Measurements from ENCODE around the gene TBRG4.
"Not testable (repeated sequence)": the region's sequence is repeated elsewhere in the genome, so short reads cannot be mapped to it uniquely, and the experiment has no call there.

Gene TBRG4

DNA sequence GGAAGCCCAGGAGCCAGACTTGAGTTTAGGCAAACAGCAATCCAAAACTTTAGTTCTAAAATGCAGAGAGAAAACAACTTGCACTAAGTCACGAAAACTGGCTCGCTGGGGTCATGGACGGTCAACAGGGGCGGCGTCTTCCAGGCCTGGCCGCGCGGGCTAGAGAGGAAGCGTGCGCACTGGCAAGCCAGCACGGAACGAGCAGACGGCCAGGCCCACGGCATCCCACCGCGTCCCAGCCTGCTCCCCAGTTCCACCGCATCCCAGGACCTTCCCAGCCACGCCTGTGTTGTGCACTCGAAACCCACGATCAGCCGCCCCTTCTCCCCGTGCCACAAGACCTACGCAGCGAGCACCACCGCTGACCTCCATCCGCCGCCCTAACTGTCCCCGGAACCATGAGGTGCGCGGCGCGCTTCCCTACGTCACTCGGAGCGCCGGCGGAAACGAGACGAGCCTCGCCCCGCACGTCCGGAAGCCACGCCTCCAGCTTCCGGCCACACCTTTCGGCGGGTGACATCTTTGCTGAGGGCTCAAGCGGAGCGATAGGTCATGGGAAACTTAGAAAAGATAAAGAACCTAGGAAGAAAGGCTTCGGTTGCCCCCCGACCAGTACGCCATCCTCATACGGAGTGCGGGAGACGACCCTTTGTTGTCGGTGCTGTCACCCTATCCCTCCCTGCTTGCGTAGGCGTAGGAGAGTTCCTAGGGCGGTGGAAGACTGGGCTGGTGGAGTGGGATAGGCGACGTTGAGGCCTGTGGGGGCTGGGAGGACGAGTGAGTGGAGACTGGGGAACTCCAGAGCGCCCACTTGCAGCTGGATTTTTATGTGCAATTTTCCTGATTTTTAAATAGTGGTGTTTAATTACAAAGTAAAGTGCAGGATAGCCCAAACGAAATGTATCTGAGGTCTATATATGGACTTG, at the start of gene TBRG4:
TBRG4 (minus strand) TSS at position 400 of the 926 bp plus-strand sequence. CDS start 2,460 bp downstream, outside the sequence.
- DNase-seq (ENCODE audit: low spot score) = peak; percentile 95

DNA sequence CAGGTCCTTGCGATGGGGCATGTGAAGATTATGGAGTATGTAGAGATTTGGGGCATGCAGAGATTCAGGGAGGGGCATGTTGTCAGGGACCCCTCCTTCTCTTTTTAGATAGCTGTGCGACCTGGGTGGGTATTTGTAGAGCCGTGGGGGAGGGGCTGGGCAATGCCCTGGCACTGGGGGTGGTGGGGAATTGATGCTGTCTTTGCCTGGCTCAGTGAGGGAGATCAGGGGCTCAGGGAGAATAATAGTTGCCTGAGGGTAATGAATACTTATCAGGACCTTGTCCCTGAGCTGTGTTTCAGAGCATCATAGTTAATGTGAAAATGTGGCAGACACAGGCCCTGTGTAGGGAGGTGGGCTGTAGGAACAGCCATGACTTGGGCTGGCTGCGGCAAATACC, 49.6 kb upstream of the TBRG4 start:
- DNase-seq (ENCODE audit: low spot score) = no peak

DNA sequence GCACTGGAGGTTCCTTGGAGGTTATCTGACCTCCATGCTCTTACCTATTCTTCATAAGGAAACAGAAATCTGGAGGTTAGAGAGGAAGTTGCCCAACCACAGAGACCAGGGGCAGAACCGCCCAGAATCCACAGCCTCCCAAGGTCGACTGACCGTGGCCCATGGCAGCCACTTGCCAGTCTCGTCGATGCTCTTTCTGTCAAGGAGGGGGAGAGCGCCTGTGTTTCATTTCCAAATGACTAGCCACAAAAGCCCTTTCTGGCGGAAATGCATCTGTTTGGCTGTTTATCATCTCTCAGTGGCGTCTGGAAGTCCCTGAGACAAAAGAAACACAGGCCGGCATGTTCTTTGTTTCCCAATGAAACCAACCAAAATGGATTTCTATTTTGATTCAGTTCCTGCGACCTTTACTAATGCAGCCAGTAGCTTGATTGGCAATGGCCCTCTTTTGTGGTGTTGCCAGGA, 49.0 kb upstream of the TBRG4 start:
- DNase-seq (ENCODE audit: low spot score) = no peak

DNA sequence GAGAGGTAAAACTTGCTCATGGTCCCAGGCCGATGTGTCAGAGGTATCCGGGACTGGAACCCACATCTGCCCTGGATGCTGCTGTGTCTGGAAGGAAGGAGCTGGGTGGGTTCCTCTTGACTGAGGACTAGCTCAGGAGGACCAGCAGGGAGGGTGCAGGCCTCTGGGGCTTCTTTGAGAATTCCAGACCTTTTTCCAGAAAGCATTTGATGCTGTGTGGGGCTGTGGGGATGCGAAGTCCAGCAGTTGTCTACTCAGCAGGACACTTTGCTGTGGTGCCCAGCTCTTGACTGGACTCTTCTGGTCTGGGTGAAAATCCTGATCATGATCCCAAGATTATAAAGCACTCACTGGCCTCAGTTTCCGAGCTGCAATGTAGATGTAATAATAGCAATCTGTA, 47.8 kb upstream of the TBRG4 start:
- no peak for DNase-seq (ENCODE audit: low spot score)

DNA sequence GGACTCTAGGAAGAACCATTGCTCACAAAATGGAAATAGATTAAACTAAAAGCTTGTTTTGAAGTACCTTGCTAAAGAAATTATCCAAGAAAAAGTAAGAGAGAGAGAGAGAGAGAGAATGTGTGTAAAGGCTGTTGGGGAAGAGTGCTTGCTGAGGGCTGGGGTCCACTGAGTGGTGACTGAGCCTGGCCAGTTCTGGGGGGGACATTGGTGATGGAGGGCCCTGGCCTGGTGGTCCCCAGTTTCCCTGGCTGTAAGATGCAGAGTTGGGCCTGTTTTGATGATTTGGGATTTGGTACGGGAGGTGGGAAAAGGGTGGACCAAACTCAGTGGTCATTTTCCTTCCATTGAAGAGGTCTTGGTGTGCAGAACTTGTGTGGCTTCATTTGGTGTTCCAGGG, 47.0 kb upstream of the TBRG4 start:
- no peak for DNase-seq (ENCODE audit: low spot score)

DNA sequence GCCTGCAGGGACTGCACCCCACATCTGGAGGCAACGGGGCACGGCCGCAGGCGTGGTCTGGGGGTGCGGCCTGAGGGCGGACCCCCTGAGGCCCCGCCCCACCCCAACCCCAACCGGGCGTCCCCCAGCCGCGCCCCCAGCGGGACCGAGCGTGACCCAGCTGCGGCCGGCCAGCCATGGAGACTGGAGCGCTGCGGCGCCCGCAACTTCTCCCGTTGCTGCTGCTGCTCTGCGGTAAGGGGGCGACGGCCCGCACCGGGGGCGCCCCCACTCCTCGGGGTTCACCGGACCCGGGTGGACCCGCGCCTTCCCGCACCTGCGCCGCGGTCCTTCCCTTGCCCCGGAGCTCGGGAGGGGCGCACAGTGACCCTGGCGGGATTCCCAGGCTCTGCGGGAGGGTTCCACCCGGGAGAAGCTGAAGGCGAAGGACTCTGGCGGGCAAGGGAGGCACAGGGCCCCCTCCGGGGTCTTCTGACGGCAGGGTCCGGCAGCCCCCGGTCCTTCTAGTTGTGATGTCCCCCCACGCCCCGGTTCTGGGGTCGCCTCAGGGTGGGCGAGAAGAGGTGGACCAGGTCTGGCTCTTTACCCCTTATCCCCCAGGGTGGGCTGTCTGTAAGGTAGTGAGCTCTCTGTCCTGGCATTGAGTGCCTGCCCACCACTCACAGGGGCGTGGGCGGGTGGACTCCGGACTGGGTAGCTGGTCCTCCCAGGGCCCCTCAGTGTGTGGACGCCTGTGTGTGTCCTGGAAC, 46.3 kb upstream of the TBRG4 start, which contains the start of gene RAMP3:
RAMP3 (plus strand) TSS at position 139 of the 749 bp plus-strand sequence; CDS start at position 177, 38 bp downstream.
- peak; percentile 61 for DNase-seq (ENCODE audit: low spot score)

DNA sequence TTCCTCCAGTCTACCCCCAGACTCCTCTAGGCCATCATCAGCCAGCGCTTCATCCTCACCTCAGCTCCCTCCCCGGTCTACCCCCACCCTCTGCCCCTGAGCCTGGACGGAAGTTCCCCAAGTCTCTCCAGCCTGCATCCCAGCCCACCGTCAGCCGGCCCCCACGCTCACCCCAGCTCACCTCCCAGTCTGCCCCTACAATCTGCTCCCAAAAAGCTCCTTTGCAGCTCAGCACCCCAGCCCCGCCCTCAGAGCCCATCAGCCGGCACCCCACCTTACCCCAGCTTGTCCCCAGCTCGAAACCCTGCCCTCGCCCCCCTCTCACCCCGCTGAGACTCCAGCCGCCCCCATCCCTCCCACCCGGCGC, 45.8 kb upstream of the TBRG4 start:
- DNase-seq (ENCODE audit: low spot score) = no peak

DNA sequence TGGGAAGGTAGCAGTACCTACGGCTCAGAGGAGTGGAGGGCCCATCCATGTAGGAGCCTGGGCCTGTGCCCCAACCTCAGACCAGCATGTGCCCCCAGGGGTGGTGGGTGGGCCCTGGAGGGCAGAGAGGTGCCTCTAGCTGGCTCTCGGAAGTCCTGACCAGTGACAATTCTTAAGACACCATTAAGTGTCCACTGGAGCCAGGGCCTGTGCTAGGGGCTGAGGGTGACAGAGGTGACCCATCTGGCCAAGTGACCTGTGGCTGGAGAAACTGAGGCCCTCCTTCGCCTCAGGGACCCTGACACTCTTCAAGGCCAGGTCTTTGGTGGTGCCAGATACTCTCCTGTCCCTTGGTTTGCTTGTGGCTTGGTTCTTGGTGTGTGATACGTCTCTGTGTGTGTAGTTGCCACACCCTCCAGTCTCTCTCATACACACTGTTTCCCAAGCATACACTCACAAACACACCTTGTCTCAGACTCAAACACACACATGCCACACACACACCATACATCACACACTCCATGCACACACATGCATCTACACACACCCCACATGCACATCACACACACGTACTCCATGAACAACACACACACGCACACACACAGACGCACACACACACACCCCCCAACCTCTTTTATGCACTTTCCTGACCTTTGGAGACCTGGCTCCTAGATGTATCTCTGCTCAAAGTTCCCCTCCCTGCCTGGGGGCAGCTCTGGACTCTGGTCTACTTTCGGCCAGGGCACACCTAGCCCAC, 45.2 kb upstream of the TBRG4 start:
- no peak for DNase-seq (ENCODE audit: low spot score)

DNA sequence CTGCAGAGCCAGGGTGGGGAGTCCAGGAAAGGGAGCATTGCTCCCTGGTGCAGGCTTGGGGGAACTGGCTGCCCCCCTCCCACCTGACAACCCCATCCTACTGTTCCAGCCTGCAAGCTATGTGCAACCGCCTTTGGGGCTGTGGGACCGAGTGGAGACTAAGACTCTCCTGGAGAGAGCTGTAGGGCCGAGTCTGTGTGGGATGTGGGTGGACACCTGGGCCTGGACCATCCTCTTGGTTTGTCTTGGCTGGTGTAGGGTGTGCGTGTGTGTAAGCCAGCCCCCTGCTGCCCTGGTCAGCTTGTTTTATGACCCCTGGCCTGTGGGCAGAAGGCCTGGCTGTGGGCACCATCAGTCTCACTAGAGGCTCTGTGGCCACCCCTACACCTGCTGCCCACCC, 44.4 kb upstream of the TBRG4 start:
- DNase-seq (ENCODE audit: low spot score) = no peak

DNA sequence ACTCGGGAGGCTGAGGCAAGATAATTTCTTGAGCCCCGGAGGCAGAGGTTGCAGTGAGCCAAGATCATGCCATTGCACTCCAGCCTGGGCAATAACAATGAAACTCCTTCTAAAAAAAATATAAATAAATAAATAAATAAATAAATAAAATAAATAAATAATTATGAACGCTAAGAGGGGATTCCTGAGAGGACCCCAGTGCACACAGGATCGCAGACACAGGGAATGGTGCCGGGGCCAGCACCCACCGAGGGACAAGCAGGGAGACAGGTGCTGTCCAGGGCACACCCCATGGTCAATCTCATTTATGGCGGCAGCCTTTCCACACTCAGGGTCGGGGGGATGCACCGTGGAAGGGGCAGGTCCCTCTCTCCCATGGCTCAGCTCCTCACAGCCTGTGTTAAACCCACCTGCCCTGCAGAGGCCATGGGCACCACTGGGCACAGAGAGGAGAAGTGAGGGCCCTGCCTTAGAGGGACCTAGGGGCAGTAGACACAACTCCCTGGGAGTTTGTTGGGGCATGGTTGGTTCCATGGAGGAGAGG, 43.9 kb upstream of the TBRG4 start:
- DNase-seq (ENCODE audit: low spot score) = no peak

DNA sequence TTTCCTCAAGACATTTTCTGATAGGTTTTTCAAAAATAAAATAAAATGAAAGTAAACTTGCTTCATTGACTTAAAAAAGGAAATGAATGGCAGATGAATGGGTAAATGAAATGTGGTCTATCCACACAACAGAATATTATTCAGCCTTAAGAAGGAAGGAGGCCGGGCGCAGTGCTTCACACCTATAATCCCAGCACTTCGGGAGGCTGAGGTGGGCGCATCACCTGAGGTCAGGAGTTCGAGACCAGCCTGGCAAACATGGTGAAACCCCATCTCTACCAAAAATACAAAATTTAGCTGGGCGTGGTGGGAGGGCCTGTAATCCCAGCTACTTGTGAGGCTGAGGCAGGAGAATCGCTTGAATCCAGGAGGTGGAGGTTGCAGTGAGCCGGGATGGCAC, 42.4 kb upstream of the TBRG4 start:
- DNase-seq (ENCODE audit: low spot score) = not testable (repeated sequence)

DNA sequence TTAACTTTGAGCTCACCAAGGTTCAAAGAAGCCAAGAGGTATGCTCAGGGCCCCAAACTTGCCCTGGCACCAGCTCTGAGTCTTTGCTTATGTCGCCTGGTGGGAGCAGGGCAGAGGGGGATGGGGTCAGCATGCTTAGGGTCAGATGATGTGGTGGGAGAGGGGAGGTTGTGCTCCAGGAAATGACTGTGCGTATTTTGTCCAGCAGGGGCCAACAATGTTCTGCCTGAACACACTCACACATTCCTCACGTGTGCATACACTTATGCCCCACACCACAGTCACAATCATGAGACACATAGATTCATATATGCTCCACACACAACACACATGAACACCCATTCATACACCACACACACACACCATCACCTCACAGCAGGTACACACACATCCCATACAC, 41.7 kb upstream of the TBRG4 start:
- no peak for DNase-seq (ENCODE audit: low spot score)

DNA sequence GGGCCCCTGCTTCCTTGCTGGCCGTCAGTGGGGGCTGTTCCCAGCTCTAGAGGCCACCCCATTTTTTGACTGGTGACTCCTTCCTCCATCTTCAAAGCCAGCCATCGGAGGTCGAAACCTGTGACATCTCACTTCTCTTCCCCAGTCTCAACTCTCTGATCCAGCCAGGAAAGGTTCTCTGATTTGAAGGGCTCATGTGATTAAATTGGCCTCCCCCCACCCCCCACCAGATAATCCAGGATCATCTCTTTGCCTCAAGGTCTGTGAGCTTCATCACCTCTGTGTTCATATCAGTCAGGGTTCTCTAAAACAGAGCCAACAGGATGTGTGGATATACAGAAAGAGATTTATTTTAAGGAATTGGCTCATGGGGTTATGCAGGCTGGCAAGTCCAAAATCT, 40.5 kb upstream of the TBRG4 start:
- DNase-seq (ENCODE audit: low spot score) = no peak

DNA sequence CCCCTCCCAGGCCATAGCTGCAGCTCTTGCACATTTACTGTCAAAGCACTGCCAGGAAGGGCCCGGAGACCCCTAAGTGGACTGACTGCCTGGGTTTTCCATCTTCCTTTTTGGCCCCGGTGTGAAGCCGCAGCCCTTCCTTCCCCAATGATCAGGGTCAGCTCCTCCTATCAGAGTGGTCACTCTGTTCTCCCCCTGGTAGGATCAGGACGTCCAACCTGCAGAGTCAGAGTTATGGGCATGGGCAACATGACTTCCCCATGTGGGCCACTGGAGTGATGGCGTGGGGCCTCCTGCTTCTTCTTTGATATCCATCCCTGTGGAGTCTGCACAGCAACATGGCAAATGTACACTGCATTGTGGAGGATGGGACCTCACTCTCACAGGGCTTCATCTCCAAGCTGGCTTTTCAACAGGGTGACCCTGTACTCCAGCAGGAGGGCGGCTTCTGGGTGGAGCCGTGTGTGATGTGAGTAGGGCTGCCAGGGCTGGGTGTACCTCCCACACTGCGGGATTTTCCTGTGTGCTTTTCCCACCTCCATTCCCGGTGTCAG, 39.7 kb upstream of the TBRG4 start:
- DNase-seq (ENCODE audit: low spot score) = no peak

DNA sequence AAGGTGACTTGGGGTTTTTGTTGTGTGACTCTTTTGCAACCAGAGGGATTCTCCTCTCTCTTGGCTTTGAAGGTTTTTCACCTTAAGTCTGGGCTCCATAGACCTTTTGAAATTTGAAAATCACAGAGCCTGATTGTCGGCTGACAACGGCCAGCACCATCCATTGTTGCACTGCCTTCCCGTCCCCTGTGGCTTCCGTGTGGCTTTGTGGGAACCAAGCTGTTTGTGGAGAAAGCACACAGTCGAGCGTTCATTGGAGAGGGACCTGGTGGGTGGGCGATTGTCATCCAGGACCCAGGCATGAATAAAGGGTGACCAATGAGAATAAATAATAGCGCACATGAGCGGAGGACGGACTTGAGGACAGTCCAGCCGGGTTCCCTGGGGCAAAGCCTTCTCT, 38.7 kb upstream of the TBRG4 start:
- DNase-seq (ENCODE audit: low spot score) = no peak

DNA sequence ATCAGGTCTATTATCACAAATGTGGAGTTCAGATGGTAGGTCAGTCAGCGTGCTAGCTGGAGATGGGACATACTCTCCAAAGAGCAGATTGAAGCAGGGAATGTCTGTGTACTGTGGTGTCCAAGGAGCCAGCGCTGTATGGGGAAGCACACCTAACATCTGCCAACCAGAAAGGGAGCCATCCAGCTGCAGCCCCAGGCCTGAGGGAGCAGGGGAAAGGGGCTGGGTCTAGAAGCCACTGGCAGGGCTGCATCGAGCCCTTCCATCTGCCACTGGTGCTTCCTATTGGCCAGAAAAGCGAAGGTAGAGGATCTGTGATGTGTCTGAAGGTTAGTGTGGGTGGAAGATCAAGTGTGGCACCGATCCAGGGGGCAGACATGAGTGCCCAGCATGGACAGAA, 38.1 kb upstream of the TBRG4 start:
- DNase-seq (ENCODE audit: low spot score) = no peak

DNA sequence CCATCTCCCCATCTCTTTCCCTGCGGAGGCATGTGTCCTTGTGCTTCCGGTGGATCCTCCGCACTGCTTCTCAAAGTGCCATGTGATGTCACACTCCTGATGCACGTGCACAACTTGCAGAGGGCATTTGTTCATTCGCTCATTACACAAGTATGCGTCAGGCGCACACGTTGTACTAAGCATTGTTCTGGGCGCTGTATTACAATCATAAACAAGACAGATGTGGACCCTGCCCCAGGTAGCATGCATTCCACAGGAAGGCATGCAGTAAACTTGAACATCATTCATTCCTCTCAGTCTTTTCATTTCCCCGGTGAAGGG, 37.1 kb upstream of the TBRG4 start:
- no peak for DNase-seq (ENCODE audit: low spot score)

DNA sequence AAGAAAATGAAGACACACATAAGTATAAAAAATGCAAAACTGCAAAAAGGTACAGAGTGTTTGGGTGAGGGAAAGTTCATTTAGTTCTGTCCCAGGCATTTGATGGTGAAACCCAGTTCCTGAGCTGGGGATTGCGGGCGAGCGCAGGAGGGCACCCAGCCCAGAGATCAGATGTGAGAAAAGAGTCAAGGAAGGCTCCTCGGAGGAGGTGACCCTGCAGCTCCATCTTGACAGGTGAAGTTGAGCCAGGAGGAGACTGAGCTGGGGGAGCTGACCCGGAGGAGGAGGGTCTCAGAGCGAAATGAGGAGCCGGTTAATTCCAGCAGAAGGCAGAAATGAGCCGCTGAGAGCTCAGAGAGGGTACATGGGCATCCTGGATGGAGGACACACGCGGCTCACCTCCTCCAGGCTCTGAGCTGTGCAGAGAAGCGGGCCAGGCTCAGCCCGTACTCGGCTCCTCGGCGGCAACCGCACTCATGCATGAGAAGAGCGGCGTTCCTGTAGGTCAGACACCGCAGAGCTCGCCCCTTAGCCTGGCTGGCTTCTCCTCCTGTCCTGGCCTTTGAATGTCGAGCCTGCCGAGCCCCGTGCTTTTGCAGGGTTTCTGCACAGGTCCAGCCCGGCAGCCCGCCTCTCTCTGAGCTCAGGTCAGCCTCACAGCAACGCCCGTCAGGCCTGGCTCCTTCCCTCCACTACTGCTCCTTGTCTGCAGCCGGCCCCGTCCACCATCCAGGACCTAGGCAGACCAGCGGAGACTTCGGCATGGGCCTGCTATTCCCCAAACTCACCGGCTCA, 36.6 kb upstream of the TBRG4 start:
- no peak for DNase-seq (ENCODE audit: low spot score)

DNA sequence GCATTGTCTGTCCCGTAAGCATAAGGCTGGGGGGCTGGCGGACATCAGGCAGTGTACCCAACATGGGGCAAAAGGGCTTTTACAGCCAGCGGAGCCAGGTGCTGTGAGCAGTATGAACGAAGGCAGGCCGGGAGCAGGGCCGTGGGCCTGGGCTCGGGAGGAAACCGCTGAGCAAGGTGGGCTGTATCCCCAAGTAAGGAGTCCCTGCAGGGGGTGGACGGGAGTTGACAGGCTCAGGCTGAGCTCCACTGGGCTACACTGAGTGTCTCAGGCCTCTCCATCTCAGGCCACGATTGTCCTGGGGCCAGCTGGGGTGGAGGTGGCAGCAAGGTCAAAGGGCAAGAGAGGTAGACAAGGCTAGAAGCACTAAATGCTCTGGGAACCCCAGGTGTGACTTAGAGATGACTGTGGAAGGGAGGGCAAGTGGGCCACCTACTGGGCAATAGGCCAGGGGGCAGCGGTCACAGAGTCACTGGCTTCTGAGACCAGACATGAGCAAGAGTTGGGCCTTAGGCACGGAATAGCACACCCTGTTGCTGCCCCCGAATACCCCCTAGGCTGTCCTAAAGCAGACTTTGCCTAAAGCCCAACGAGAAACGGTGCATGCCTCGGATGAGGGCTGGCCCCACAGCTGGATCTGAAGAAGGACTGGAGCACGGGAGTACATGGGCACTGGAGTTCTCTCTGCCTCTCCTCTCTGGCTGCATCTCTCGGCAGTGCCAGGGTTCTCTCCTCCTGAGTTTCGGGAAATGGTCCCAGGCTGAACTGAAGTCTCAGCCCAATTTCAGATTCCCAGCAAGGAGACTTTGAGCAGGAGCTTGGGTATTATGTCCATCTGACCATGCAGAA, 35.3 kb upstream of the TBRG4 start:
- DNase-seq (ENCODE audit: low spot score) = no peak

DNA sequence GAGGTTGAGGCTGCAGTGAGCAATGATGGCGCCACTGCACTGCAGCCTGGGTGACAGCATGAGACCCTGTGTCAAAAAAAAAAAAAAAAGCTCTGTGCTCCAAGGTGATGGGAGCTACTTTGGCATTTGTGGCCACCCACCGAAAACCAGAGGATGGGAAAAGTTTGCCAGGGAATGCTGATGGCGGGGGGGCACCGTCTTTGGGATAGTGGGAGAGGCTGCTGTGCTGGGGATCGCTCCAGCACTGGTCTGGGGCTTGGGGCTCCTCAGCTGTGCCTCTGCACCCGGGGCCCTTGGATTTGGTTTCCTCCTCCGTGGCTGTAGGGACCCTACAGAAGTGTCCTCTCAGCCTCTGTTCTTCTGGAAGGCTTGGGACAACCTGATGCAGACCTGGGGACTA, 34.4 kb upstream of the TBRG4 start:
- no peak for DNase-seq (ENCODE audit: low spot score)
